GM19193 (cell line): ENCODE measurements around the gene CGB1.
"Not testable (repeated sequence)": the region's sequence is repeated elsewhere in the genome, so short reads cannot be mapped to it uniquely, and the experiment has no call there.

Experiments used
- POLR2A ChIP-seq: IDR thresholded peaks from 4 replicates; pipeline ENCODE4 v1.6.1; 2011; ENCODE audit not compliant: insufficient read depth, insufficient read length; ENCODE audit errors: extremely low read depth

Gene CGB1

DNA sequence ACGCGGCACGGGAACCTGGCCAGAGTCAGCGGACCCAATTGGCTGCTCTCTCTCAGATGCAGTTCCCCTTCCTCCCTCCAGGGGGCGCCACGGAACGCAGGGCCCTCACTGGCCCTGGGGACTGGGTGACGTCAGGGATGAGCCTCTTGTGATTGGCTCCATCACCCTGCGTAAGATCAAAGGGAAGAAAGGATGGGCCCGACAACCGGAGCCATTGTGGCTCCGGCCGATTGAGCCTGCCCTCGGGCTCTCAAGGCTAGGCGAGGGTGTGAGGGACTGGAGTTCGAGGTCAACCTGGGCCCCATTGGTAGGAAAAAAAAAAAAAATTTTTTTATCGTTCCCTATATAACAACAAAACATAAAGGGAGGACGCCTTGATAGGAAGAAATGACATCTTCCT, at the start of gene CGB1:
TSS of gene CGB1 (minus strand) at position 81 of the 400 bp plus-strand sequence. CDS start 184 bp downstream, outside the sequence.
- not testable (repeated sequence) for TF ChIP-seq POLR2A

DNA sequence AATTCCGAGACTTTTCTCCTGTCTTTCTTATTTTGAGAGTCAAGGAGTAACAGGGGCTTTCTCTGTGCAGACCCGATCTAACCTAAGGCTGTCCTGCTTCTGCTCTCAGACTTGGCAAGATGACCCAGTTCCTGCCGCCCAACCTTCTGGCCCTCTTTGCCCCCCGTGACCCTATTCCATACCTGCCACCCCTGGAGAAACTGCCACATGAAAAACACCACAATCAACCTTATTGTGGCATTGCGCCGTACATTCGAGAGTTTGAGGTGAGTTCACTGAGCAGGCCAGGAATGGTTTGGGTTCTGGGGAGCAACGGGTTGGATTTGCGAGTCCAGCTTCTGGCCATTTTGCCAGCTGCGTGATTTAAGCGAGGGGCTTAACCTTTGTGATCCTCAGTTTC, 49.6 kb upstream of the CGB1 start:
- no peak for TF ChIP-seq POLR2A

DNA sequence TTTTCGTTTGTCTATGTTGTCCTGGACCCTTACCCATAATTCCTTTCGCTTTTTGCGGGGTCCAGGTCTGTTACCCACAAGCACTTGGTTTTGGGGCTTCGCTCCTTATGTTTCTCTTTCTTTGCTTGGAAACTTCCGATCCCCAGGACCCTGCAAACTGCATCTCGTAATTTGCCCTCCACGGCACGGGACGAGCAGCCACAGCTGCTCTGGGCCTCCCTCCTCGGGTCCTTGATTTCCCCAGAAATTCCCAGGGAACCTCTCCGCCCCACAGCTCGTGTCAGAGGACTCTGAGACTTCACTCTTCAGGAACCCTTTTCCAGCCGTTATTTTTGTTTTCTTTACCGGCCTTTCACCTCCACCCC, 49.2 kb upstream of the CGB1 start:
- TF ChIP-seq POLR2A: no peak

DNA sequence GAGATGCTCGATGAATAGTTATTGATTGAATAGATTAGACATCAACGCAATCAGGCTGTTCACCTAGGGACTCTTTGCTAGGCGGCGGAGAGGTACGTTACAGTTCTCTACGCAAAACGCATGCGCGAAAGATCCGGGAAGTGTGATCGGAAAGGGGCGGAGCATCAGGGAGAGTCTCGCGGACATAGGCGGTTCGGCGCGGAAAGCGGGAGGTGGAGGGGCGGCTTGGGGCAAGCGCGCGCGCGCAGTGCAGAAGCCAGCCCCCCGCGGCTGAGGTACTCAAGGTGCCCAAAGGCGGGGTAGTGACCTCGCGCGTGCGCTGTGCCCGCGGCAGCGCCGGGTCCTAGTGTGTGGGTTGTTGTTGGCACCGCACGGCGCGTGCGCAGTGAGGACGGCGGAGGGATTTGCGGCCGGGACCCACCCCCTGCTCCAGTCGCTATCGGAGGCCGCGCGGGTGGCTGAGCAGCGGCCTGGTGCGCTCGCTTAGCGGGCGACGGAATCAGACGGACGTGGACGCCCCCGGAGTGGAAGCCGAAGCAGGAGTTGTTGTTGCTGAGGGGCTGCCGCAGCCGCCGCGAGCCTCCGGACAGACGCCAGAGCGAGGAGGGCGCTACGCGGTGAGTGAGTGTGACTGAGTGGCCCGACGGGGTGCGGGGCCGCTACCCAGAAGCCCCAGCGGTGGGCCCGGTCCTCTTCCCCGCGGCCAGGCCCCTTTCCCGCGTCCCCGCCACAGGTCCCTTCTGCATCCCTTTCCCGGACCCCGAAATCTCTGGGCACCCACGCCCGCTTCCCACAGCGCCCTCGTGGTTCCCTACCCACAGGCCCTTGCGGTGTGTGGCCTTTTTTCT, 48.5 kb upstream of the CGB1 start, which contains the start of gene SNRNP70:
TSS of gene SNRNP70 (plus strand) at position 432 of the 848 bp plus-strand sequence. CDS start 964 bp downstream, outside the sequence.
- TF ChIP-seq POLR2A: peak; percentile 98

DNA sequence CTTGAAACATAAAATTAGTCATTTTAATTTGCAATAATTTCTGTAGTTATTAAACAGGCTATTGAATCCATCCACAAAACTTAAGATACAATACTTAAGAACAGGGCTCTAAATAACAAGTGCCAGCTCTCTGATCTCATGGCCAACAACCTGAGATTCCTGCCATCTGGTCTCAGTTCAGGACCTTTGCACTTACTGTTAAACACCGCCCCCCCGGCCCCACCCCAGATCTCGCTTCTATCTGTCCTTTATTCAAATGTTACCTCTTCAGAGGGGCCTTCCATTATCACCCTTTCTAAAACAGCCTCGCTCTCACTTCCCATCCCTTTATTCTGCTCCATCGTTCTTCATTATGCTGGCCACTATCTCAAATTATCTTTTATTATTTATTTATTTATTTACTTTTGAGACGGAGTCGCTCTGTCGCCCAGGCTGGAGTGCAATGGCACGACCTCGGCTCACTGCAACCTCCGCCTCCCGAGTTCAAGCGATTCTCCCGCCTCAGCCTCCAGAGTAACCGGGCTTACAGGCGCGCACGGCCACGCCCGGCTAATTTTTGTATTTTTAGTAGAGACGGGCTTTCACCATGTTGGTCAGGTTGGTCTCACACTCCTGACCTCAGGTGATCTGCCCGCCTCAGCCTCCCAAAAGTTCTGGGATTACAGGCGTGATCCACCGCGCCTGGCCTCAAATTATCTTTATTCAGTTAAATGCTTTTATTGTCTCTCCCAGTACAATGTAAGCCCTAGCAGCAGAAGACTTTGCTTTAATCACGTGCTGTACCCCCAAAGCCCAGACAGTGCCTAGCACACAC, 47.7 kb upstream of the CGB1 start:
- no peak for TF ChIP-seq POLR2A

DNA sequence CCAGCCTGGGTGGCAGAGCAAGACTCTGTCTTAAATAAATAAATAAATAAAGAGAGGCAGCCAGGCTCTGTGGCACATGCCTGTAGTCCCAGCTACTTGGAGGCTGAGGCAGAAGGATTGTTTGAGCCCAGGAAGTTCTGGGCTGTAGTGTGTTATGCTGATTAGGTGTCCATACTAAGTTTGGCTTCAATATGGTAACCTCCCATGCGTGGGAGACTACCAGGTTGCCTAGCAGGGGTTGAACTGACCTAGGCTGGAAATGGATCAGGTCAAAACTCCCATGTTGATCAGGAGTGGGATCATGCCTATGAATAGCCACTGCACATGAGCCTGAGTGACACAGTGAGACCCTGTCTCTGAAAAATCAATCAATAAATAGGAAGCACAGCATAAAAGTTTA, 44.6 kb upstream of the CGB1 start:
- TF ChIP-seq POLR2A: no peak

DNA sequence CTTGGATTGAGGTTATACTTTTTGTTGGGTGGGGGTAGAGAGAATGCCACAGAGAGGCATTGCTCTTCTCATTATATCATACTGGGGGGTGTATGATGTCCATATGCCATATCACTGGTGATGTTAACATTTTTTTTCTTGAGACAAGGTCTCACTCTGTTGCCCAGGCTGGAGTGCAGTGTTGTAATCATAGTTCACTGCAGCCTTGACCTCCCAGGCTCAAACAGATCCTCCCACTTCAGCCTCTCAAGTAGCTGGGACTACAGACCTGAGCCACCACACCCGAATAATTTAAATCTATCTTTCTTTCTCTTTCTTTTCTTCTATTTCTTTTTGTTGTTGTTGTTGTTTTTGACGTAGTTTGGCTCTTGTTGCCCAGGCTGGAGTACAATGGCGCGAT, 43.7 kb upstream of the CGB1 start:
- TF ChIP-seq POLR2A: no peak

DNA sequence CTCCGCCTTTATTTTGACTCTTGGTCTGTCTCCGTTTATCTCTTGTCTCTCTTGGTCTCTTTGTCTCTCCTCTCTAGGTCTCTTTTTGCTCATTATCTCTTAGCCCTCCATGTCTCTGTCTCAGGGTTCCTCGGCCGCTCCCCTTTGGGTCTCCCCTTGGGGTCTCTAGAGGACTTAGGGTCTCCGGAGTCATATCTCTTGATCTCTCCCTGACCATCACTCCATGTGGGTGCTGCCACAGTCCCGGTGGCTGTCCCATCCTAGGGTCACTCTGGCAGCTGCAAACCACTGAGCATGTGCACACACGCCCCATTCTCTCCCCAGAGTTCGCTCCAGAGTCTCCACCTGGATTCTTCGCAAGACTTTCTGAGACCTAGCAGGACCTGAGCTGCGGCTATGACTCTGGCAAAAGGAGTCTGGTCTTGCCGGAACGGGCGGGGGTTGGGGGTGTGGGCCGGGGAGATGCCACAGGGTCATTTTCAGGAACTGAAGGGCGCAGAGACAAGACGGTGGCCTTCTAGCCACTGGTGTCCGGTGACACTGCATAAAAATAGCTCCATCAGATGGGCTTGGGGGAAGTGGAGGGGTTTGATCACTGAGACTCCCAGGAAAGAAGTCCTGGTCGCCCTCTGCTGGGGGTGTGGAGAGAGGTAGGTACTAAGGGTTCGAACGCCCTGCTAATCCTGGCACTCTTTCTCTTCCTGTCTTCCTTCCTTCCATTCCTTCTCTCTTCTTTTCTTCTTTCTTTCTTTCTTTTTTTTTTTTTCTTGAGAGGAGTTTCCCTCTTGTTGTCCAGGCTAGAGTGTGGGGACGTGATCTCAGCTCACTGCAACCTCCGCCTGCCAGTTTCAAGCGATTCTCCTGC, 37.1 kb upstream of the CGB1 start:
- TF ChIP-seq POLR2A: no peak

DNA sequence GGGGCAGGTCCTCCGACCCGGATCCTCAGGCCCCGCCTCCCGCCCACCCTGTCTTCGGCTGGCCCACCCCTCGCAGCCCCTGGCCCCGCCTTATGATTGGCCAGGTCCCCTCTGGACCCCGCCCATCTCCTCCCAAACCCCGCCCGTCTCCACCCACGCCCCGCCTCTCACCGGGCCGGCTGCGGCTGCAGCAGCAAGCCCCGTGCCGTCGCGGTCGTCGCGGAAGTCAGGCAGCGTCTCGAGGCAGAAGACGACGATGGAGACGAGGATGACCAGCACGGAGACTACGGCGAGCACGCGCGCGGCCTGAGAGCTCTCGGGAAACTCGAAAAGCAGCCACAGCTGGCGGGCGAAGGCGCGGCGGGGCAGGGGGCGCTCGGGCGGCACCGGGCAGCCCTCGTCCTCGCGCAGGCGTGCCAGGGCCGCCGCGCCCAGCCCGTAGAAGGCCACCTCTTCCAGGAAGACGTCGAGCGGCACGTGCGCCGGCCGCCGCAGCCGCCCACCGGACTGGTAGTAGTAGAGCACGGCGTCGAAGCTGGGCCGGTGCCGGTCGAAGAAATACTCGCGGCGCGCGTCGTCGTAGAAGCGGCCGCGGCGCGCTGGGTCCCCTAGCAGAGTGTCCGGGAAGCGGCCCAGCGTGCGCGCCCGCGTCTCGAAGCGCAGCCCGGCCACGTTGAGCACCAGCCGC, 35.3 kb upstream of the CGB1 start:
- no peak for TF ChIP-seq POLR2A

DNA sequence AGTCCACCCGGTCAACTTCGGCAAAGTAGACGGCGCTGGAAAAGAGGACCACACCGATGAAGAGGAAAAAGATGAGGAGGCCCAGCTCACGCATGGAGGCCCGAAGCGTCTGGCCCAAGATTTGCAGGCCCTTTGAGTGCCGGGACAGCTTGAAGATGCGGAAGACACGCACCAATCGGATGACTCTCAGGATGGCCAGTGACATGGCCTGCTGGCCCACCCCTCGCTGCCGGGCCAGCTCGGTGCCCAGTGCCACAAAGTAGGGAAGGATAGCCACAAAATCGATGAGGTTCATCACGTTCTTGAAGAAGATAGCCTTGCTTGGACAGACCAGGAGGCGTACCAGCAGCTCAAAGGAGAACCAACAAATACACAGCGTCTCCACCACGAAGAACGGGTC, 33.7 kb upstream of the CGB1 start:
- TF ChIP-seq POLR2A: no peak

DNA sequence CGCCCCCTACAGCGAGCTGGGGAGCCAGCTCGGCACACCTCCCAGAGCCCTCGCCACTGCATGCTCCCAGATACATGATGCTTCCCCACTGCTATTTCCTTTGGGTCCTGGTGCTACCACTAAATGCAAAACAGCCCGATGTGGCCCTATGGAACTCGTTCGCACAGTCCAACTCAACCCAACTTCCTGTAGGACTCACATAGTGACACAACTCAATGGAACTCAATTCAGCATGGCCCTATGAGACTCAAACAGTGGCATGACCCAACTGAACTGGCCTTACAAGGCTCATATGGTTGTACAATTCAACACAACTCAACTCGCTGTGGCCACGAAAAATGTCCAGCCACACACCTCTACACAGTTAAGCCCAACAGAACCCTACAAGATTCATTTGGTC, 32.3 kb upstream of the CGB1 start:
- no peak for TF ChIP-seq POLR2A

DNA sequence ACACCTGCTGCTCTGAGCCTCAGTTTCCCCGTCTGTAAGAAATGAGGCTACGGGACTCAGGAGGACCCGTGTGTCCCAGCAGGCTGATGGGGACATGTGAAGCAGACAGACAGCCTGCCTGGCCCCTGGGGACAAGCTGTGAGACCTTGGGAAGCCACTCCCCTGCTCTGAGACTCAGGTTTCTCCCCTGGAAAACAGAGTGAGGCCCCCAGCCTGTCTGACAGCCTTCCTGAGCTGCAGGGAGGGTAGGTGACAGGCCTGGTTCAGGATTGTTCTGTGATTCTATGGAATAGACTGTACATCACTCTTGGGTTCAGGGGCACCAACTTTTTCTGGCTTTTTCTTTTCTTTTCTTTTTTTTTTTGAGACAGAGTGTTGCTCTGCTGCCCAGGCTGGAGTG, 30.9 kb upstream of the CGB1 start:
- no peak for TF ChIP-seq POLR2A

DNA sequence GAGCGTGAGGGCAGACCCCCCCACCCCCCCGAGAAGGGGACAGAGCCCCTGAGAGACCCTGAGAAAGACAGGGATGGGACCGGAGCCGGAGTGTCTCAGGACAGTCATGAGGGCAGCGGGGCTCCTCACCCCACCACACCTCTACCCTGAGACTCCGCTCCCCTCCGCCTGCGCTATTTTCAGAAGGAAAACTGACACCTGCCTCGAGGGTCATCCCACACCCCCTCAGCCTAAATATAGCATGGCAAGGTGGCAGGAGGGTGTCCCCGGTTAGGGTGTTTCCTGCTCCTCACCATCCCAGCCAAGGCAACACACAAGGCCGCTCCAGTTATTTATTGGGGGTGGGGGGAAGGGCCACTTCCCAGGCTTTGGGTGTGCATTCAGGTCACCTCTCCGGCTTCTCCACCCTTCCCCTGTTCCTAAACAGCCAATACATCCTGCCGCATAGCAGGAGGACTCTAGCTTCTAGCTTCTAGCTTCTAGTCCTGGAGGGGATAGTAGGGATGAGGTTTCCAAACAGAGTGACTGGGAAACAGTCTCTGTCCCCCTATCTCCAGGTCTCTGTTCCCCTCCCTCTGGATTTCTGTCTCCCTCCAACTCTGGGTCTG, 29.3 kb upstream of the CGB1 start:
- TF ChIP-seq POLR2A: no peak
